DOHH2 (cell line): ENCODE measurements around the gene FBXL17.

Experiments used
- H3F3A ChIP-seq: fragments of 200-600 bp; sonication (generic), shearing (Covaris generic); 2 replicates; pipeline ENCODE4 v1.6.0; 2016; ENCODE audit warnings: antibody characterized with exemption, mild to moderate bottlenecking; ENCODE audit not compliant: control insufficient read depth, insufficient read depth
- H3K27ac ChIP-seq: fragments of 200-600 bp; sonication (generic); 2 replicates; pipeline ENCODE4 v1.5.1; 2014; ENCODE audit warnings: low read depth, mild to moderate bottlenecking, low read length, moderate library complexity
- H3K27me3 ChIP-seq: fragments of 200-600 bp; sonication (generic); 2 replicates; pipeline ENCODE4 v1.6.1; 2014; ENCODE audit warnings: mild to moderate bottlenecking, low read length, mixed read lengths; ENCODE audit not compliant: control insufficient read depth
- H3K36me3 ChIP-seq: fragments of 200-600 bp; sonication (generic); 2 replicates; pipeline ENCODE4 v1.6.1; 2014; ENCODE audit warnings: mild to moderate bottlenecking, low read length, moderate library complexity, mixed read lengths; ENCODE audit not compliant: control insufficient read depth
- H3K4me1 ChIP-seq: fragments of 200-600 bp; sonication (generic); 2 replicates; pipeline ENCODE4 v1.6.1; 2014; ENCODE audit warnings: mild to moderate bottlenecking, low read length, mixed read lengths; ENCODE audit not compliant: control insufficient read depth
- H3K4me2 ChIP-seq: fragments of 200-600 bp; sonication (generic); 2 replicates; pipeline ENCODE4 v1.6.0; 2014; ENCODE audit warnings: mild to moderate bottlenecking, low read length, moderate library complexity
- H3K4me3 ChIP-seq: fragments of 200-600 bp; sonication (generic); 2 replicates; pipeline ENCODE4 v1.5.1; 2014; ENCODE audit warnings: mild to moderate bottlenecking, low read length, mixed read lengths
- H3K79me2 ChIP-seq: fragments of 200-600 bp; sonication (generic); 2 replicates; pipeline ENCODE4 v1.6.1; 2014; ENCODE audit warnings: mild to moderate bottlenecking, low read length, mixed read lengths; ENCODE audit not compliant: control insufficient read depth
- H3K9me2 ChIP-seq: fragments of 200-600 bp; sonication (generic); replicated peaks from 2 replicates; pipeline ENCODE4 v1.6.1; 2014; ENCODE audit warnings: mild to moderate bottlenecking, low read length, mixed read lengths; ENCODE audit not compliant: control insufficient read depth
- H3K9me3 ChIP-seq: fragments of 200-600 bp; sonication (generic); 2 replicates; pipeline ENCODE4 v1.6.1; 2014; ENCODE audit warnings: antibody characterized with exemption, low read length, mixed read lengths; ENCODE audit not compliant: control insufficient read depth, insufficient read depth
- H4K20me1 ChIP-seq: fragments of 200-600 bp; sonication (generic); 2 replicates; pipeline ENCODE4 v1.6.0; 2014; ENCODE audit warnings: low read depth, mild to moderate bottlenecking, antibody characterized with exemption, low read length, moderate library complexity; ENCODE audit not compliant: control insufficient read depth, insufficient read depth
- CTCF ChIP-seq: fragments of 200-600 bp; sonication (generic); IDR thresholded peaks from one replicate; pipeline ENCODE4 v1.5.1; 2014; ENCODE audit warnings: antibody characterized with exemption, mild to moderate bottlenecking, low read depth, low read length; ENCODE audit not compliant: poor library complexity, severe bottlenecking
- EZH2phosphoT487 ChIP-seq: fragments of 200-600 bp; sonication (generic); IDR thresholded peaks from 2 replicates; pipeline ENCODE4 v1.6.1; 2017; ENCODE audit warnings: borderline replicate concordance, mild to moderate bottlenecking, antibody characterized with exemption, low read length, moderate library complexity, mixed read lengths

Gene FBXL17

GRCh38 chr5:107824821-107825220 lies 557.1 kb downstream of the FBXL17 start:
- TF ChIP-seq CTCF (no peak), EZH2phosphoT487 (no peak)
- no peaks in the 10 kb centered on the region for H3K9me3 ChIP-seq
- H3F3A ChIP-seq, result no peaks in the 10 kb centered on the region
- H3K4me2 ChIP-seq, result no peak overlapping the region
- H3K36me3 ChIP-seq, result no peaks in the 10 kb centered on the region
- no peaks in the 10 kb centered on the region for H3K4me1 ChIP-seq
- no peaks in the 10 kb centered on the region for H3K27me3 ChIP-seq
- H3K4me3 ChIP-seq, result no peak overlapping the region
- H3K27ac ChIP-seq, result no peak overlapping the region
- no peaks in the 10 kb centered on the region for H3K9me2 ChIP-seq
- H4K20me1 ChIP-seq, result no peaks in the 10 kb centered on the region
- H3K79me2 ChIP-seq, result no peaks in the 10 kb centered on the region

- H3K36me3 ChIP-seq, result no peaks in the 10 kb centered on the region
- H3K9me3 ChIP-seq, result no peaks in the 10 kb centered on the region
- H3F3A ChIP-seq, result no peaks in the 10 kb centered on the region
- no peaks in the 10 kb centered on the region for H3K4me1 ChIP-seq
- no peaks in the 10 kb centered on the region for H3K9me2 ChIP-seq
- no peaks in the 10 kb centered on the region for H4K20me1 ChIP-seq
- H3K4me3 ChIP-seq, result no peak overlapping the region
- H3K27ac ChIP-seq, result no peak overlapping the region
- H3K79me2 ChIP-seq, result no peaks in the 10 kb centered on the region
- H3K4me2 ChIP-seq, result no peak overlapping the region
- TF ChIP-seq CTCF (no peak), EZH2phosphoT487 (no peak)
- no peaks in the 10 kb centered on the region for H3K27me3 ChIP-seq
Observed at GRCh38 chr5:107821288-107821687, 560.6 kb downstream of the FBXL17 start.

GRCh38 chr5:107820429-107820828 lies 561.5 kb downstream of the FBXL17 start:
- Histone ChIP-seq H3K9me2 (no peaks in the 10 kb centered on the region), H3K4me1 (no peaks in the 10 kb centered on the region), H3K79me2 (no peaks in the 10 kb centered on the region), H3K27me3 (no peaks in the 10 kb centered on the region), H3K4me2 (no peak overlapping the region), H3K36me3 (no peaks in the 10 kb centered on the region), H3K27ac (no peak overlapping the region), H3K9me3 (no peaks in the 10 kb centered on the region), H3K4me3 (no peak overlapping the region), H3F3A (no peaks in the 10 kb centered on the region), H4K20me1 (no peaks in the 10 kb centered on the region)
- no peak for TF ChIP-seq EZH2phosphoT487
- TF ChIP-seq CTCF, result no peak

DNA sequence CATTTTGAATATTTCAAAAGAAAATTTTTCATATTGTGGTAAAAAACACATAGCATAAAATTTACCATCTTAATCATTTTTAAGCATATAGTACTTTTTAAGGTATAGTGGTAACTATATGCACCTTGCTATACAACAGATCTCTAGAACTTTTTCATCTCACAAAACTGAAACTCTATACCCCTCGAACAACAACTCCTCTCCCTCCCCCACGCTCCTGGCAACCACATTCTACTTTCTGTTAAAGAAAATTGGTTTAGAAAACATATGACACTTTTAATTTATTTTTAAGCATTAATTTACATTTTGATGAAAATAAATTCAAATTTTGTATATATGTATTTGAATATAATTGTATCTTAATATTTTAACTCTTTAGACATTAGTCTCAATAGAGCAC lies 563.9 kb downstream of the FBXL17 start:
- no peaks in the 10 kb centered on the region for H3K9me2 ChIP-seq
- TF ChIP-seq EZH2phosphoT487 (no peak), CTCF (no peak)
- no peak overlapping the region for H3K27ac ChIP-seq
- no peaks in the 10 kb centered on the region for H3F3A ChIP-seq
- H4K20me1 ChIP-seq, result no peaks in the 10 kb centered on the region
- H3K79me2 ChIP-seq, result no peaks in the 10 kb centered on the region
- H3K36me3 ChIP-seq, result no peaks in the 10 kb centered on the region
- no peaks in the 10 kb centered on the region for H3K9me3 ChIP-seq
- H3K4me2 ChIP-seq, result no peak overlapping the region
- H3K27me3 ChIP-seq, result no peaks in the 10 kb centered on the region
- H3K4me1 ChIP-seq, result no peaks in the 10 kb centered on the region
- H3K4me3 ChIP-seq, result no peak overlapping the region
